ENCODE measurements around the gene LUC7L.

Gene LUC7L

DNA sequence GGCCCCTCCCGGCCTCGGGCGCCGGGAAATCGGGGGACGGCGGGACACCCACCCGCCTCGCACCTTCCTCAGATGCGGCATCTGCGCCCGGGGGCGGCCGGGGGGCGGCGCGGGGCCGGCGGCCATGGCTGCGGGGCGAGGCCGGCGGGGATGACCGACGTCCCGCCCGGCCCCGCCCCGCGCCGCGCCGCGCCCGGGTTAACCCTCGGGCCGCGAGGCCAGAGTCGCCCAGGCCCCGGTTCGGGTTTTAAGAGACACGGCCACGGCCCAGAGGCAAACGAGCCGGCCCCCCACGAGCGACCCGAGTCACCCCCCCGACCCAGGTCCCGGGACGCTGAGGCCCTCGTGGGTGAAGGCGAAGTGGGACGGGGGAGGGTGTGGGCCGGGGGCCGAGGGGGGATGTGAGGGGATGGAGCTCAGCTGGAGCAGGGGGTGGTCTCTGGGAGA lies 46.6 kb upstream of the LUC7L start, which contains the start of gene RGS11:
TSS of gene RGS11 (minus strand) at position 159 of the 447 bp plus-strand sequence. CDS start at position 126, 33 bp downstream.
- Histone ChIP-seq H4K8ac (ENCODE audit: low read depth, low read length) (no peak within 1 kb of the TSS), H3K27ac (replicated peaks; ENCODE audit: low read length) (no peak within 1 kb of the TSS), H2BK120ac (ENCODE audit: low read depth, low read length) (no peak within 1 kb of the TSS), H3K23ac (ENCODE audit: low read depth, low read length, poor library complexity) (peak within 1 kb of the TSS; percentile 60), H3K4me2 (ENCODE audit: insufficient read depth, low read length, poor library complexity, severe bottlenecking) (peak within 1 kb of the TSS; percentile 94), H3K4me1 (ENCODE audit: control insufficient read depth in 2 of 2, insufficient read depth in 1 of 2, low read depth in 1 of 2, low read length in 2 of 2) (peaks cover 5 to 6% of the 10 kb centered on the region in 2 donors), H3K18ac (ENCODE audit: low read length) (peak within 1 kb of the TSS; percentile 48), H3K27me3 (ENCODE audit: control insufficient read depth in 3 of 3, insufficient read depth in 3 of 3, low read depth in 1 of 3, low read length in 3 of 3) (peaks cover 5 to 65% (median 48%) of the 10 kb centered on the region in 3 experiments), H3K4ac (ENCODE audit: low read length) (no peak within 1 kb of the TSS), H3K14ac (ENCODE audit: low read length) (no peak within 1 kb of the TSS), H2BK15ac (ENCODE audit: low read length) (peak within 1 kb of the TSS; percentile 74), H2BK5ac (ENCODE audit: low read length) (peak within 1 kb of the TSS; percentile 75), H2BK12ac (ENCODE audit: low read length) (no peak within 1 kb of the TSS), H2AFZ (ENCODE audit: low read length) (peak within 1 kb of the TSS; percentile 89), H4K91ac (ENCODE audit: low read depth, low read length, poor library complexity) (no peak within 1 kb of the TSS), H3K4me3 (ENCODE audit: low read length in 2 of 2) (peak within 1 kb of the TSS; percentile 35 to 82), H3K9ac (ENCODE audit: low read depth, low read length, poor library complexity) (peak within 1 kb of the TSS; percentile 90), H2AK5ac (ENCODE audit: low read depth, low read length) (peak within 1 kb of the TSS; percentile 84), H3K9me3 (replicated peaks in 1 of 2; ENCODE audit: control insufficient read depth in 2 of 2, insufficient read depth in 1 of 2, low read depth in 1 of 2, low read length in 2 of 2) (no peaks in the 10 kb centered on the region), H3K36me3 (replicated peaks in 1 of 2; ENCODE audit: control insufficient read depth in 2 of 2, insufficient read depth in 2 of 2, low read length in 2 of 2) (no peaks in the 10 kb centered on the region), H3K79me1 (ENCODE audit: low read depth, low read length) (no peaks in the 10 kb centered on the region)
- WGBS, 2 donors (ENCODE audit: extremely low coverage in 2 of 2, insufficient read length in 2 of 2, insufficient replicate concordance in 1 of 2), result no CpG with 5 or more reads among the region's 56 CpGs
- DNase-seq (ENCODE audit: low spot score), result no peak

DNA sequence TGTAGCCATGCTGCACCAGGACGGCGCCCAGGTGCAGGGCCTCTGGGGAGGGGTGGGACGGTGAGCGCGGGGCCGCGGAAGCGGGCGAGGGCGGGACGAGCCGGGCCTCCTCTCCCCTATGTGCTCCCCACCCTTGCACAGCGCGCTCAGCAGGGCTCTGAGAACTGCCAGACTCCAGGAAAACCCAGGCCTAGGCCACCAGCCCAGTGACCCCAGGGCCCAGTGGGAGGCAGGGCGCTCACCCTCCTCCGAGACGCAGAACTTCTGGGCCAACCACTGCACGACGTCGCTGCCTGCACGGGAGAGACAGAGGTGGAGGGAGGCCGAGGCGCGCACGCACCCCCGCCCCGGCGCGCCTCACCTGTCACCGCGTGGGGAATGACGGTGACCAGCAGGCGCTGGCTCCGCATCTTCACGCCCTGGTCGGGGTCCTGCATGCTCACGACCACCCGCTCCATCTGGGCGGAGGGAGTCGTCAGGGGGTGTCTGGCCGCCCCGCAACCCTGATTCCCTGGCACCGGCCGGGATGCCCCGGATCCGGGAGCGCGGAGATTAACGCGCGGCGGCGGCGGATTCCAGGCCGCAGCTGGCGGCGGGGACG lies 45.9 kb upstream of the LUC7L start:
- H3K23ac ChIP-seq (ENCODE audit: low read depth, low read length, poor library complexity), result peak overlapping the region; percentile 34
- peak overlapping the region; percentile 35 to 82 for H3K4me3 ChIP-seq (ENCODE audit: low read length in 2 of 2)
- H3K9ac ChIP-seq (ENCODE audit: low read depth, low read length, poor library complexity), result peak overlapping the region; percentile 90
- H3K27ac ChIP-seq (replicated peaks; ENCODE audit: low read length), result no peak overlapping the region
- H2BK15ac ChIP-seq (ENCODE audit: low read length), result no peak overlapping the region
- no peak overlapping the region for H2BK120ac ChIP-seq (ENCODE audit: low read depth, low read length)
- H3K18ac ChIP-seq (ENCODE audit: low read length), result peak overlapping the region; percentile 38
- no peaks in the 10 kb centered on the region for H3K9me3 ChIP-seq (replicated peaks in 1 of 2; ENCODE audit: control insufficient read depth in 2 of 2, insufficient read depth in 1 of 2, low read depth in 1 of 2, low read length in 2 of 2)
- no CpG with 5 or more reads among the region's 58 CpGs for WGBS, 2 donors (ENCODE audit: extremely low coverage in 2 of 2, insufficient read length in 2 of 2, insufficient replicate concordance in 1 of 2)
- H4K8ac ChIP-seq (ENCODE audit: low read depth, low read length), result no peak overlapping the region
- H3K79me1 ChIP-seq (ENCODE audit: low read depth, low read length), result no peaks in the 10 kb centered on the region
- H2BK5ac ChIP-seq (ENCODE audit: low read length), result peak overlapping the region; percentile 75
- peaks cover 5 to 6% of the 10 kb centered on the region in 2 donors for H3K4me1 ChIP-seq (ENCODE audit: control insufficient read depth in 2 of 2, insufficient read depth in 1 of 2, low read depth in 1 of 2, low read length in 2 of 2)
- DNase-seq (ENCODE audit: low spot score), result no peak
- peak overlapping the region; percentile 94 for H3K4me2 ChIP-seq (ENCODE audit: insufficient read depth, low read length, poor library complexity, severe bottlenecking)
- H2BK12ac ChIP-seq (ENCODE audit: low read length), result no peak overlapping the region
- peaks cover 5 to 61% (median 43%) of the 10 kb centered on the region in 3 experiments for H3K27me3 ChIP-seq (ENCODE audit: control insufficient read depth in 3 of 3, insufficient read depth in 3 of 3, low read depth in 1 of 3, low read length in 3 of 3)
- H4K91ac ChIP-seq (ENCODE audit: low read depth, low read length, poor library complexity), result no peak overlapping the region
- H3K14ac ChIP-seq (ENCODE audit: low read length), result no peak overlapping the region
- H2AK5ac ChIP-seq (ENCODE audit: low read depth, low read length), result peak overlapping the region; percentile 84
- H3K36me3 ChIP-seq (replicated peaks in 1 of 2; ENCODE audit: control insufficient read depth in 2 of 2, insufficient read depth in 2 of 2, low read length in 2 of 2), result no peaks in the 10 kb centered on the region
- no peak overlapping the region for H3K4ac ChIP-seq (ENCODE audit: low read length)
- peak overlapping the region; percentile 89 for H2AFZ ChIP-seq (ENCODE audit: low read length)

DNA sequence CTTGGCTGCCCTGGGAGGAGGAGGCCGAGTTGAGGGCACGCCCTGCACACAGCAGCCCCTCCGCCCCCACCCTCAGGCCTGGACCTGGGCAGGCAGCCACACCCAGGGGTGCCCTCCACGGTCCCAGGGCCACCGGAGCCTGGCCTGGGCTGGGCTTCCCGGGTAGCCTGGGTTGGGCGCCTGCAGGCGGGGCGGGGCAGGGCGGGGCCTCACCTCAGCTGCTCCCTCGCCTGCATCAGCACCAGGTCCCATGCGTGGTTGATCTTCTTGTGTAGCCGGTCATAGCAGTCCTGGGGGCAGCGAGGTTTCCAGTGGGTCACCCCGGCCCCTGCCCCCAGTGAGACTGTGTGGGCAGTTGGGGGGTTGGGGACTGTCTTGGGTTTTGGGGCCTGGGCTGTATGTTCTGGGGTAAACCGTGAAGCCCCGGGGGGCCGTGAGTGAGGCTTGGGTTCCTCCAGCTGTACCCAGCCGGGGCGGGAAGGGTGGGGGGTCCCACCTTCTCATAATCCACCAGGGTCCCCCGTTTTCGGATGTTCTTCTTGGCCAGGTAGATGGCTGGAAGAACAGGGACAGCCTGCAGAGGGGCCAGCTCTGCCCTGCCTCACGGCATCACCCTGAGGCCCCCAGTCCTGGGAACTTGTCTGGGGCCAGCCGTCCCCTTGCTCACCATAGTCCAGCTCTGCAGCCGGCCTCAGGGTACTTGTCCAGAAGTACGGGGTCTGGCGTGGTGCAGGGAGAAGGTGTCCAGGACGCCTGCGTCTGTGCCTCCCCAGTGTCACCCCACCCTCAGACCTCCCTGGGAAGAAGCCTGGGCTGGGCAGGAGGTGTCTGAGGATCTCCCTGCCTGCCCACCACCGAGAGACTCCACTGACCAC lies 44.5 kb upstream of the LUC7L start:
- Histone ChIP-seq H2BK120ac (ENCODE audit: low read depth, low read length) (no peak overlapping the region), H3K4ac (ENCODE audit: low read length) (no peak overlapping the region), H3K27me3 (ENCODE audit: control insufficient read depth in 3 of 3, insufficient read depth in 3 of 3, low read depth in 1 of 3, low read length in 3 of 3) (peaks cover 3 to 47% (median 30%) of the 10 kb centered on the region in 3 experiments), H2BK12ac (ENCODE audit: low read length) (no peak overlapping the region), H4K8ac (ENCODE audit: low read depth, low read length) (no peak overlapping the region), H3K14ac (ENCODE audit: low read length) (no peak overlapping the region), H3K18ac (ENCODE audit: low read length) (no peak overlapping the region), H3K23ac (ENCODE audit: low read depth, low read length, poor library complexity) (peak overlapping the region; percentile 73), H3K79me1 (ENCODE audit: low read depth, low read length) (no peaks in the 10 kb centered on the region), H2AK5ac (ENCODE audit: low read depth, low read length) (peak overlapping the region; percentile 99), H2BK15ac (ENCODE audit: low read length) (peak overlapping the region; percentile 67), H3K4me1 (ENCODE audit: control insufficient read depth in 2 of 2, insufficient read depth in 1 of 2, low read depth in 1 of 2, low read length in 2 of 2) (peaks cover 5 to 6% of the 10 kb centered on the region in 2 donors), H3K36me3 (replicated peaks in 1 of 2; ENCODE audit: control insufficient read depth in 2 of 2, insufficient read depth in 2 of 2, low read length in 2 of 2) (no peaks in the 10 kb centered on the region), H3K27ac (replicated peaks; ENCODE audit: low read length) (no peak overlapping the region), H3K9ac (ENCODE audit: low read depth, low read length, poor library complexity) (no peak overlapping the region), H2BK5ac (ENCODE audit: low read length) (no peak overlapping the region), H2AFZ (ENCODE audit: low read length) (no peak overlapping the region), H3K9me3 (replicated peaks in 1 of 2; ENCODE audit: control insufficient read depth in 2 of 2, insufficient read depth in 1 of 2, low read depth in 1 of 2, low read length in 2 of 2) (no peaks in the 10 kb centered on the region), H4K91ac (ENCODE audit: low read depth, low read length, poor library complexity) (no peak overlapping the region), H3K4me3 (ENCODE audit: low read length in 2 of 2) (no peak overlapping the region), H3K4me2 (ENCODE audit: insufficient read depth, low read length, poor library complexity, severe bottlenecking) (no peak overlapping the region)
- WGBS, 2 donors (ENCODE audit: extremely low coverage in 2 of 2, insufficient read length in 2 of 2, insufficient replicate concordance in 1 of 2), result no CpG with 5 or more reads among the region's 30 CpGs
- DNase-seq (ENCODE audit: low spot score), result no peak

All from neuronal stem cell (in vitro differentiated cells).